ENCODE results near the gene RASSF5.
A peak's percentile ranks its signal among the peaks of the same experiment; 100 is the strongest.

RASSF5 gene

GRCh38 chr1:206517784-206518183 lies 10.5 kb downstream of the RASSF5 start:
- DNase-seq (ENCODE audit: low spot score): no peak

GRCh38 chr1:206518206-206518605 lies 10.9 kb downstream of the RASSF5 start:
- no peak for DNase-seq (ENCODE audit: low spot score)

- no peak for DNase-seq (ENCODE audit: low spot score)
These were observed 11.4 kb downstream of the RASSF5 start for GRCh38 chr1:206518743-206519142.

GRCh38 chr1:206521127-206521526 lies 13.8 kb downstream of the RASSF5 start:
- no peak for DNase-seq (ENCODE audit: low spot score)

- DNase-seq (ENCODE audit: low spot score): no peak
These were observed 14.5 kb downstream of the RASSF5 start for GRCh38 chr1:206521694-206522402.

GRCh38 chr1:206524739-206525364 lies 17.5 kb downstream of the RASSF5 start:
- no peak for DNase-seq (ENCODE audit: low spot score)

- DNase-seq (ENCODE audit: low spot score): no peak
These were observed 19.0 kb downstream of the RASSF5 start for GRCh38 chr1:206526064-206526911.

GRCh38 chr1:206529425-206529824 lies 22.1 kb downstream of the RASSF5 start:
- no peak for DNase-seq (ENCODE audit: low spot score)

GRCh38 chr1:206532368-206532767 lies 25.0 kb downstream of the RASSF5 start:
- no peak for DNase-seq (ENCODE audit: low spot score)

GRCh38 chr1:206534552-206534951 lies 27.2 kb downstream of the RASSF5 start:
- no peak for DNase-seq (ENCODE audit: low spot score)

- DNase-seq (ENCODE audit: low spot score): no peak
These were observed 28.5 kb downstream of the RASSF5 start for GRCh38 chr1:206535853-206536188.

- no peak for DNase-seq (ENCODE audit: low spot score)
These were observed 29.8 kb downstream of the RASSF5 start for GRCh38 chr1:206537141-206537540.

- no peak for DNase-seq (ENCODE audit: low spot score)
These were observed 30.9 kb downstream of the RASSF5 start for GRCh38 chr1:206538086-206538770.

- DNase-seq (ENCODE audit: low spot score): no peak
These were observed 31.7 kb downstream of the RASSF5 start for GRCh38 chr1:206538901-206539640.

GRCh38 chr1:206540044-206540780 lies 32.9 kb downstream of the RASSF5 start:
- no peak for DNase-seq (ENCODE audit: low spot score)

GRCh38 chr1:206541236-206541833 lies 34.0 kb downstream of the RASSF5 start:
- DNase-seq (ENCODE audit: low spot score): no peak

- DNase-seq (ENCODE audit: low spot score): peak; percentile 74
These were observed 37.4 kb downstream of the RASSF5 start for GRCh38 chr1:206544562-206545257.

GRCh38 chr1:206545351-206545750 lies 38.0 kb downstream of the RASSF5 start:
- DNase-seq (ENCODE audit: low spot score): no peak

- no peak for DNase-seq (ENCODE audit: low spot score)
These were observed 39.8 kb downstream of the RASSF5 start for GRCh38 chr1:206547104-206547503.

- DNase-seq (ENCODE audit: low spot score): no peak
These were observed 43.1 kb downstream of the RASSF5 start for GRCh38 chr1:206550446-206550845.

Measured in CD4-positive, alpha-beta T cell treated with Interleukin-6 at 100 ng/mL for 8 hours (primary cell).